Measurements from ENCODE around the gene CPSF4L. TPM values are rescaled to one million over a fixed set of nuclear protein-coding genes. Genes with fewer than 3 reads are reported as not detected.

The CPSF4L gene
- polyA plus RNA-seq, 3 donors = not detected

DNA sequence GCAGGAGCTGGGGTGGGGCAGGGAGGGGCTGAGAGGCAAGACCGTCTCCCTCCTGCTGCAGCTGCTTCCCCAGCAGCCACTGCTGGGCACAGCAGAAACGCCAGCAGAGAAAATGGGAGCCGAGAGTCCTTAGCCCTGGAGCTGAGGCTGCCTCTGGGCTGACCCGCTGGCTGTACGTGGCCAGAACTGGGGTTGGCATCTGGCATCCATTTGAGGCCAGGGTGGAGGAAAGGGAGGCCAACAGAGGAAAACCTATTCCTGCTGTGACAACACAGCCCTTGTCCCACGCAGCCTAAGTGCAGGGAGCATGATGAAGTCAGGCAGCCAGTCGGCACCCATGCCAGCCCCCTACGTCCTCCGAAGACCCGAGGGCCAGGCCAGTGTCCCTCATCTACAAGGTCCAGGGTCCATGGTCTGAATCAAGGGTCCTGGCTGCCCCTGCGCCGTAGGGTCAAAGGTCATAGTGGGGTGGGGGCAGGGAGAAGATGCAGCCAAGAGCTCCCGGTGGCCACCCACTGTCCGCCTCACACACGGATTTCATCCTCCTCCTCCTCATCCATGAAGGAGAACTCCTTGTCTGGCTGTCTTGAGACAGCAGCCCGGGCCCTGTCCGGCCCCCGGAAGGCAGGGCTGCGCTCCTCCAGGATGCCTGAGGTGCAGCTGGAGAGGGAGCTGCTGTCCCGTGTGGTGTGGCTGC lies 23.4 kb upstream of the CPSF4L start:
- Histone ChIP-seq H4K20me1 (ENCODE audit: insufficient read depth, low read length) (peaks cover 13% of the 10 kb centered on the region), H3K27me3 (ENCODE audit: control insufficient read depth in 2 of 2, insufficient read depth in 2 of 2, low read length in 2 of 2) (no peaks in the 10 kb centered on the region), H3K36me3 (replicated peaks in 1 of 2; ENCODE audit: control insufficient read depth in 1 of 2, insufficient read depth in 2 of 2, low read length in 2 of 2) (peaks cover 10 to 23% of the 10 kb centered on the region in 2 donors), H3K9me3 (replicated peaks in 1 of 2; ENCODE audit: control insufficient read depth in 1 of 2, insufficient read depth in 1 of 2, low read length in 2 of 2) (no peaks in the 10 kb centered on the region), H3K79me2 (ENCODE audit: insufficient read depth, low read length) (peaks cover 18% of the 10 kb centered on the region), H3K27ac (ENCODE audit: low read depth in 1 of 2, low read length in 2 of 2) (no peak overlapping the region), H3K4me3 (replicated peaks in 1 of 3; ENCODE audit: low read depth in 2 of 3, low read length in 3 of 3) (no peak overlapping the region), H2AFZ (ENCODE audit: insufficient read depth, low read depth, low read length, poor library complexity, severe bottlenecking) (no peak overlapping the region), H3K4me2 (replicated peaks; ENCODE audit: extremely low read depth, low read length, poor library complexity, severe bottlenecking) (no peak overlapping the region), H3K9ac (ENCODE audit: insufficient read depth, low read length, poor library complexity, severe bottlenecking) (no peak overlapping the region), H3K4me1 (ENCODE audit: control insufficient read depth in 1 of 2, insufficient read depth in 2 of 2, low read length in 2 of 2) (peaks cover 10 to 14% of the 10 kb centered on the region in 2 donors)
- Mint-ChIP-seq H3K27ac (no peak overlapping the region), H3K9me3 (no peaks in the 10 kb centered on the region), H3K4me3 (no peak overlapping the region), H3K27me3 (ENCODE audit: low read depth in 3 of 3) (peaks cover 0 to 4% (median 3%) of the 10 kb centered on the region in 3 donors), H3K36me3 (peaks cover 23 to 44% of the 10 kb centered on the region in 2 donors), H3K4me1 (peaks cover 24% of the 10 kb centered on the region)
- TF ChIP-seq, protein P1, sequence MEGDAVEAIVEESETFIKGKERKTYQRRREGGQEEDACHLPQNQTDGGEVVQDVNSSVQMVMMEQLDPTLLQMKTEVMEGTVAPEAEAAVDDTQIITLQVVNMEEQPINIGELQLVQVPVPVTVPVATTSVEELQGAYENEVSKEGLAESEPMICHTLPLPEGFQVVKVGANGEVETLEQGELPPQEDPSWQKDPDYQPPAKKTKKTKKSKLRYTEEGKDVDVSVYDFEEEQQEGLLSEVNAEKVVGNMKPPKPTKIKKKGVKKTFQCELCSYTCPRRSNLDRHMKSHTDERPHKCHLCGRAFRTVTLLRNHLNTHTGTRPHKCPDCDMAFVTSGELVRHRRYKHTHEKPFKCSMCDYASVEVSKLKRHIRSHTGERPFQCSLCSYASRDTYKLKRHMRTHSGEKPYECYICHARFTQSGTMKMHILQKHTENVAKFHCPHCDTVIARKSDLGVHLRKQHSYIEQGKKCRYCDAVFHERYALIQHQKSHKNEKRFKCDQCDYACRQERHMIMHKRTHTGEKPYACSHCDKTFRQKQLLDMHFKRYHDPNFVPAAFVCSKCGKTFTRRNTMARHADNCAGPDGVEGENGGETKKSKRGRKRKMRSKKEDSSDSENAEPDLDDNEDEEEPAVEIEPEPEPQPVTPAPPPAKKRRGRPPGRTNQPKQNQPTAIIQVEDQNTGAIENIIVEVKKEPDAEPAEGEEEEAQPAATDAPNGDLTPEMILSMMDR (IDR thresholded peaks at IDR 0.05) = no peak
- intact Hi-C loops (cut with micrococcal nuclease) = no loop called here
- no peak for DNase-seq
- 97% methylated on average over 13 of the region's 20 CpGs for WGBS (ENCODE audit: insufficient coverage)

DNA sequence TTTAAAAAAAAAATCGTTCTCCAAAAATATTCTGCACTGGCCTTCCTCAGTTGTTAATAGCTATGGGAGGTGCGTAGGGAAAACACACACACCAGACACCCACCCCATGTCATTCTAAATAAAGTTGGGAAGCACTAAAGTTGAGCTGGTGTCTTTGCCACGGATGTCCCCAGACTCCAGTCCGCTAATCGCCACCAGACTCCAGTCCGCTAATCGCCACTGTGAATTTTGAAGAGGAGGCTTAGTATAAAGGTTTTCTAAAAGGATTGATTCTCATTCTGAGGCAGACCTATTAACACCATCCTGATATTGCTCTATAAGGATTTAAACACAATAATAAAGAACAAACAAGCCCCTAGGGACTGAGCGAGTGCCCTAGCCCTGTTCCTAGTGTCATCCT lies 22.7 kb upstream of the CPSF4L start:
- intact Hi-C loops (cut with micrococcal nuclease) = no loop called here
- H3K27ac Mint-ChIP-seq = peak overlapping the region in 1 of 7 donors; percentile 50
- no peak overlapping the region for H3K27ac ChIP-seq (ENCODE audit: low read depth in 1 of 2, low read length in 2 of 2)

More for the DNA sequence above, 22.7 kb upstream of the CPSF4L start:
- H3K27me3 ChIP-seq (ENCODE audit: control insufficient read depth in 2 of 2, insufficient read depth in 2 of 2, low read length in 2 of 2) = no peaks in the 10 kb centered on the region
- H3K9me3 Mint-ChIP-seq = no peaks in the 10 kb centered on the region
- H3K4me2 ChIP-seq (replicated peaks; ENCODE audit: extremely low read depth, low read length, poor library complexity, severe bottlenecking) = no peak overlapping the region
- H3K27me3 Mint-ChIP-seq (ENCODE audit: low read depth in 3 of 3) = peaks cover 0 to 4% (median 3%) of the 10 kb centered on the region in 3 donors
- H3K4me1 ChIP-seq (ENCODE audit: control insufficient read depth in 1 of 2, insufficient read depth in 2 of 2, low read length in 2 of 2) = peaks cover 3 to 7% of the 10 kb centered on the region in 2 donors
- H3K4me1 Mint-ChIP-seq = peaks cover 17% of the 10 kb centered on the region
- WGBS (ENCODE audit: insufficient coverage) = 83% methylated on average over 1 of the region's 8 CpGs
- peaks cover 11% of the 10 kb centered on the region for H3K79me2 ChIP-seq (ENCODE audit: insufficient read depth, low read length)
- no peak for DNase-seq
- peaks cover 10 to 23% of the 10 kb centered on the region in 2 donors for H3K36me3 ChIP-seq (replicated peaks in 1 of 2; ENCODE audit: control insufficient read depth in 1 of 2, insufficient read depth in 2 of 2, low read length in 2 of 2)
- H3K9ac ChIP-seq (ENCODE audit: insufficient read depth, low read length, poor library complexity, severe bottlenecking) = no peak overlapping the region
- peaks cover 23 to 44% of the 10 kb centered on the region in 2 donors for H3K36me3 Mint-ChIP-seq
- peaks cover 13% of the 10 kb centered on the region for H4K20me1 ChIP-seq (ENCODE audit: insufficient read depth, low read length)
- no peak overlapping the region for H3K4me3 Mint-ChIP-seq
- H3K4me3 ChIP-seq (replicated peaks in 1 of 3; ENCODE audit: low read depth in 2 of 3, low read length in 3 of 3) = no peak overlapping the region
- no peaks in the 10 kb centered on the region for H3K9me3 ChIP-seq (replicated peaks in 1 of 2; ENCODE audit: control insufficient read depth in 1 of 2, insufficient read depth in 1 of 2, low read length in 2 of 2)
- H2AFZ ChIP-seq (ENCODE audit: insufficient read depth, low read depth, low read length, poor library complexity, severe bottlenecking) = no peak overlapping the region
- TF ChIP-seq, protein P1 (IDR thresholded peaks at IDR 0.05) = no peak

Data from CD14-positive monocyte (primary cell).